PFSK-1 (cell line): Measurements from ENCODE around the gene PLD5.
A peak's percentile ranks its signal among the peaks of the same experiment; 100 is the strongest.

Experiments
- FOXP2 ChIP-seq: optimal IDR thresholded peaks from 2 replicates; pipeline ENCODE3; 2011; ENCODE audit warnings: borderline replicate concordance, control low read depth, inconsistent platforms; ENCODE audit not compliant: insufficient read depth; ENCODE audit errors: extremely low read length, extremely low read depth
- POLR2AphosphoS5 ChIP-seq: IDR thresholded peaks from 2 replicates; pipeline ENCODE4 v1.6.1; 2012; ENCODE audit warnings: low read depth, mild to moderate bottlenecking, control low read depth, low read length, moderate library complexity
- SIN3A ChIP-seq: IDR thresholded peaks from 2 replicates; pipeline ENCODE4 v1.6.1; 2012; ENCODE audit warnings: mild to moderate bottlenecking, low read length, moderate library complexity, borderline replicate concordance; ENCODE audit not compliant: insufficient read depth
- TAF1 ChIP-seq: IDR thresholded peaks from 2 replicates; pipeline ENCODE4 v1.6.1; 2012; ENCODE audit warnings: low read length, control low read depth, borderline replicate concordance; ENCODE audit not compliant: insufficient read depth
- TF ChIP-seq, protein P1 (sequence below), 2 experiments: IDR thresholded peaks; 2 replicates each; pipeline versions ENCODE4 v1.6.1 to v1.8.0; 2011 to 2012; ENCODE audit warnings: low read depth in 2 of 2, low read length in 2 of 2, control low read depth in 1 of 2, inconsistent platforms in 1 of 2, mild to moderate bottlenecking in 1 of 2, moderate library complexity in 1 of 2; ENCODE audit not compliant: insufficient read depth in 1 of 2

The PLD5 gene

DNA sequence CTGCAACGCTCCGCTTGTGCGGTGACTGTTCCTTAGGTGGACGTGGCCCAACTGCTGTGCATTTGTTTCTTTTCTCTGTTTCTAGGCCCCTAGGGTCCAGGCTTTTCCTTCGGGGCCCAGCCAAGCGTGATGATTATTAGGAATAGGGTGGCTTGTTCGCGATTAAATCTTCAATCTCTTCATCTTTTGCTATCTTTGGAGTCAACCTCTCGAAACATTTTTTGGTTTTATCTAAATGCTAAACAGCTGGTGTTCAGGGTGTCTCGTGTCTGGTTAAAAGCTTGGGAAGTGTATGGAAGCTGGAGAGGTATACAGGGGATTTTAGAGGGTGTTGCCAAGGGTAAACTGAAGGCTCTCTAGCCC is 844 bp upstream of the PLD5 start:
- no peak for TF ChIP-seq TAF1
- no peak for TF ChIP-seq SIN3A
- no peak for TF ChIP-seq FOXP2
- TF ChIP-seq, protein P1, sequence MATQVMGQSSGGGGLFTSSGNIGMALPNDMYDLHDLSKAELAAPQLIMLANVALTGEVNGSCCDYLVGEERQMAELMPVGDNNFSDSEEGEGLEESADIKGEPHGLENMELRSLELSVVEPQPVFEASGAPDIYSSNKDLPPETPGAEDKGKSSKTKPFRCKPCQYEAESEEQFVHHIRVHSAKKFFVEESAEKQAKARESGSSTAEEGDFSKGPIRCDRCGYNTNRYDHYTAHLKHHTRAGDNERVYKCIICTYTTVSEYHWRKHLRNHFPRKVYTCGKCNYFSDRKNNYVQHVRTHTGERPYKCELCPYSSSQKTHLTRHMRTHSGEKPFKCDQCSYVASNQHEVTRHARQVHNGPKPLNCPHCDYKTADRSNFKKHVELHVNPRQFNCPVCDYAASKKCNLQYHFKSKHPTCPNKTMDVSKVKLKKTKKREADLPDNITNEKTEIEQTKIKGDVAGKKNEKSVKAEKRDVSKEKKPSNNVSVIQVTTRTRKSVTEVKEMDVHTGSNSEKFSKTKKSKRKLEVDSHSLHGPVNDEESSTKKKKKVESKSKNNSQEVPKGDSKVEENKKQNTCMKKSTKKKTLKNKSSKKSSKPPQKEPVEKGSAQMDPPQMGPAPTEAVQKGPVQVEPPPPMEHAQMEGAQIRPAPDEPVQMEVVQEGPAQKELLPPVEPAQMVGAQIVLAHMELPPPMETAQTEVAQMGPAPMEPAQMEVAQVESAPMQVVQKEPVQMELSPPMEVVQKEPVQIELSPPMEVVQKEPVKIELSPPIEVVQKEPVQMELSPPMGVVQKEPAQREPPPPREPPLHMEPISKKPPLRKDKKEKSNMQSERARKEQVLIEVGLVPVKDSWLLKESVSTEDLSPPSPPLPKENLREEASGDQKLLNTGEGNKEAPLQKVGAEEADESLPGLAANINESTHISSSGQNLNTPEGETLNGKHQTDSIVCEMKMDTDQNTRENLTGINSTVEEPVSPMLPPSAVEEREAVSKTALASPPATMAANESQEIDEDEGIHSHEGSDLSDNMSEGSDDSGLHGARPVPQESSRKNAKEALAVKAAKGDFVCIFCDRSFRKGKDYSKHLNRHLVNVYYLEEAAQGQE (IDR thresholded peaks at IDR 0.05; ENCODE audit: insufficient read depth in 1 of 2, low read depth in 2 of 2, low read length in 2 of 2) = no peak
- TF ChIP-seq POLR2AphosphoS5 = no peak

DNA sequence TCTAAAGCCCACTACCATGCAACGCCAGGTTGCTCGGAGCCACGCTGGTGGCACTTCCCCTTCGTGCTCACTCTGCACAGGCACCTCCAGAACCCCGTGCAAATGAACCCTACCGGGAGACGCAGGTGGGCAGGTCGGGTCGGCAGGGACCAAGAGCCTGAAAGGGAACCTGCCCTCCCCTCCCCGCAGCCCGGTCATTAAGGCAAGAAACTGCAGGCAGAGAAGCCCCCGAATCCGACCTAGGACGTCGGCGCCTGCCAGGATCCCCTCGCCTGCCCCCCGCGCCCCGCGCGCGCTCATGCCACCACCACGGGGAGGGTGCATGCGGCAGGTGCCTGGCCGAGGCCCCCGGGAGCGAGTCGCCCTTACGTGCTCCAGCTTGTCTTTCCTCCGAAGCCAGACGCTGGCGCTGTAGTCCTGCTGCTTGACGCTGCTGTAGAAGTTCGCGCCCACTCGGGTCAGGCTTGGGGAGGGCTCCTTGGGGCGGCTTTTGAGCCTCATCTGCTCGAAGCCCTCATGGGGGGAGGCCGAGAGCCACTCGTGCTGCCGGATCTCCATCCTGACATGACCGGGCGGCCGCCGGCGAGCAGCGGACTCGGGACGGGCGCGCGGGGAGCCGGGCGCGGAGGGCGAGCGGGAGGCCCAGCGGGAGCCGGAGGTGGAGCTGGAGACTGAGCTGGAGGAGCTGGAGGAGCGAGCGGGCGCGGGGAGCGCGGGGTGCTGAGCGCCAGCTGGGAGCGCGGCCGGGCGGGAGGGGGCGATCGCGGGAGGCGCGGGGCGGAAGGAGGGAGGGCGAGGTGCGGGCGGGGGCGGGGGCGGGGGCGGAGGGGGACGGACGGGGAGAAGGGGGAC is 552 bp downstream of the PLD5 start:
- peak; percentile 14 for TF ChIP-seq FOXP2
- no peak for TF ChIP-seq TAF1

DNA sequence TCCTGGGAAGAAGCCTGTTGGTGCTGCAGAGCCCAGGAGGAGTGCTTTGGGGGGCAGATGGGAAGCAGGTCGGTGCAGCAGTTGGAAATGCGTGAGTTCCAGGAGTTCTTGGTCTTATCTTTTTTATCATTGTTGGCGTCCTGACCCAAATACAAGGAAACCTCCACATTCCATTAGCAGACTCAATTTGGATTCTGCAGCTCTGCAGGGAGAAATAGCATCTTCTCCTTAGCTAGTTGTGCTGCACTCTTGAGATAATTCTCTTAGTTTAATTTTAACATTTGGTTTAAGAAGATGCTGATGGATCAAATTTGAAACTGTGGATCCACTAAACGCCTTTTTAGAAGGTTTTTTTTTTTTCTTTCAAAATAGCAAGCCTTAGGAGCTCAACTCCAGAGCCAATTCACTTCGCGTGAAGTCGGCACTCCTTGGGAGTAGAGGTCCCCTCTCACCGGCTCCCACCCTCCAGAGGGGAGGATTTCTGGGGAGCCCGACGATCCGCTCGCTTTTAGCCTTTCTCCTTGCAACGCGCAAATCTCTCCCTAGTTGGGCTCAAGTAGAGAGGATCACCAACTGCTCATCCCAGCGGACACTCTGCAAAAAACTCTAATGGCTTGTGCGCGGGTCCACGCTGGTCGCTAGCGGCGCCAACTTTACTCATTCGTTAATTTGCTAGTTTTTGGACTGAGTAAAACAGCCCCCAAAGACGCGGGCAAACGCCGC is 1.3 kb downstream of the PLD5 start:
- TF ChIP-seq, protein P1 (IDR thresholded peaks at IDR 0.05; ENCODE audit: insufficient read depth in 1 of 2, low read depth in 2 of 2, low read length in 2 of 2) = no peak
- TF ChIP-seq TAF1 = no peak

DNA sequence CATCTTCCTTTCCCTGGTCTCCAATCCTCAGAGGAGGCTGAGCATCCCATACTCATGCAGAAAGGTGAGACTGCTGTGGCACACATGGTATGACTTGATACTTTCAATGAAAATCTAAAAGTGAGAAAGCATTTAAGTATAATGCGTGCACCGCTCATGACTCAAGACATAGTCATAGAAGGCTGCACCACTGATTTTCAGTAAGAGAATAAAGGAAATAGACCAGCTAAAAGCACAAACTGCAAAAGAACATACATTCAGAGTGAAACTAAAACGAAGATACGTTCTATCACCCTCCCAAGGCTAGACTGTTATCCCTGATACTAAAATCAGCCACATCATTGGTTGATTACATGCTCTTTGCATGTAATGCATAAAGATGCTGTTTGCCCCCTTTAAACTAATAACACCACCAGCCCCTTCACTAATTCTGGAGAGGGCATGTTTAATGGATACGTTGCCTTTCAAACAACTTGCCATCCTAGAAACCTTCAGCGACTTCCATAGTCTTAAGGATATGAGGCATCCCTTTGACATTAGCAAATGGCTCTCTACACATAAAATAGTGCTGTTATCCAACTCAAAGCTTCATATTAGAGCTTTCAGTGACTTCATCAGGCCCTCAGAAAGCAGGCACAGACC is 2.1 kb downstream of the PLD5 start:
- no peak for TF ChIP-seq TAF1

DNA sequence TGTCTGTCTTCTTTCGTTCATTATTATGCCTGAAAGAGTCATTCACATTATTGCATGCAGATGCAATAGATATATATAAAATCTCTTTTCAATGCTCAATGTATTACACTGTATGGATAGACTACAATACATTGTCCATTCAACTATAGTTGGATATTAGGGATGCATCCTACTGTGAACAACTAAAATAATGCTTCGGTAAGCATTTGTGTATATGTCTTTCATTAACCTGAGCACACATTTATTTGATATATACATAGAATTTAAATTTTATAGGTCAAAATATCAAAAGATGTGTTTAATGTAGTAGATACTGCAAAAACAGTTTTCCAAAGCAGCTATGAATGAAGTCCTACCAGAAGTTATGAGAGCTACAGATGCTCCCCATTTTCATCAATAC is 8.9 kb downstream of the PLD5 start:
- TF ChIP-seq POLR2AphosphoS5 (no peak), SIN3A (no peak), TAF1 (no peak), FOXP2 (no peak)
- TF ChIP-seq, protein P1 (IDR thresholded peaks at IDR 0.05; ENCODE audit: insufficient read depth in 1 of 2, low read depth in 2 of 2, low read length in 2 of 2) = no peak

DNA sequence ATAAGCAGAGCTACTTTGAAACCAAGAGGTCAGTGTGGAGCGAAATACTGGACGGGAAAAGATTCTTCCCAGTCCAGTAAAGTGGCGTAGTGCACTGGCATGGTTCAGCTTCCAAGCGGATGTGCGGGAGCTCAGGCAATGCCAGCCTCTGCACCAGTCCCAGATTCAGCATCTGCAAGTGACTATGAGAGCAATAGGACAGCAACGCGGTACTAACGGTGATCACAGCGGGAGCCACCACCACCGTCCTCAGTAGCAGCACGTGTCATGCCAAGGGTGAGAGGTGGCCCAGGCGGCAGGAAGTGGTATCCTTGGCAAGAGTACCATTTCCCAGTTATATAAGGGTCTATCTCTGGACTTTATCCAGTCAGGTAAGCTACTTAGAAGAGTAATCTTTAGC is 17.8 kb downstream of the PLD5 start:
- TF ChIP-seq, protein P1 (IDR thresholded peaks at IDR 0.05; ENCODE audit: insufficient read depth in 1 of 2, low read depth in 2 of 2, low read length in 2 of 2) = no peak
- TF ChIP-seq SIN3A (no peak), TAF1 (no peak), FOXP2 (no peak), POLR2AphosphoS5 (no peak)
